Measurements from ENCODE around the gene SMG7.

The SMG7 gene

DNA sequence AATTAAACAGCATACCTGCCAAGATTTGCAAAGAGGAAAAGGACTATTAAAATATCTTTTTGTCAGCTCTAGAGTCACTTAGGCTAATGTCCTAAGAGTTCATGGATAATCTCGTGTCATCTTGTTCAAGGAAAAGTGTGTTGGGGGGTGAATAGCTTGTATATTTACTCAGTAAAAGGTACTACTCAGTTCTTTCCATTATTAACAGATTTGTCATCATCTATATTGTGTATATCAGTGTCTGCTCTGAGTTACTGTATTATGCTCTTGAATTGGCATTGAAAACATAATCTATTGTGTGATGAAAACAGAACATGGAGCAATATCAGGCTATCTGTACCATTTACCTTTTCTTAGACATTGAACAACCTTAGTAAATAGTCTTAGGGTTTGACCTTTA is 41.9 kb downstream of the SMG7 start:
- Histone ChIP-seq H3K27me3 (ENCODE audit: control insufficient read depth, insufficient read depth, low read length) (no peaks in the 10 kb centered on the region), H3K36me3 (ENCODE audit: control insufficient read depth, insufficient read depth, low read length) (peaks cover 36% of the 10 kb centered on the region), H3K4me3 (ENCODE audit: low read depth, low read length) (no peak overlapping the region), H3K9me3 (ENCODE audit: control insufficient read depth, insufficient read depth, low read length) (no peaks in the 10 kb centered on the region), H3K9ac (ENCODE audit: low read depth, low read length) (no peak overlapping the region), H3K27ac (ENCODE audit: low read depth, low read length) (no peak overlapping the region), H3K4me1 (ENCODE audit: control insufficient read depth, insufficient read depth, low read length) (peaks cover 17% of the 10 kb centered on the region)

- Histone ChIP-seq H3K27ac (ENCODE audit: low read depth, low read length) (peak overlapping the region; percentile 34), H3K27me3 (ENCODE audit: control insufficient read depth, insufficient read depth, low read length) (no peaks in the 10 kb centered on the region), H3K4me1 (ENCODE audit: control insufficient read depth, insufficient read depth, low read length) (peaks cover 17% of the 10 kb centered on the region), H3K36me3 (ENCODE audit: control insufficient read depth, insufficient read depth, low read length) (peaks cover 45% of the 10 kb centered on the region), H3K4me3 (ENCODE audit: low read depth, low read length) (no peak overlapping the region; the same call in 1 of the 2 replicates), H3K9ac (ENCODE audit: low read depth, low read length) (no peak overlapping the region), H3K9me3 (ENCODE audit: control insufficient read depth, insufficient read depth, low read length) (no peaks in the 10 kb centered on the region)
Observed at GRCh38 chr1:183515002-183515689, 42.8 kb downstream of the SMG7 start.

DNA sequence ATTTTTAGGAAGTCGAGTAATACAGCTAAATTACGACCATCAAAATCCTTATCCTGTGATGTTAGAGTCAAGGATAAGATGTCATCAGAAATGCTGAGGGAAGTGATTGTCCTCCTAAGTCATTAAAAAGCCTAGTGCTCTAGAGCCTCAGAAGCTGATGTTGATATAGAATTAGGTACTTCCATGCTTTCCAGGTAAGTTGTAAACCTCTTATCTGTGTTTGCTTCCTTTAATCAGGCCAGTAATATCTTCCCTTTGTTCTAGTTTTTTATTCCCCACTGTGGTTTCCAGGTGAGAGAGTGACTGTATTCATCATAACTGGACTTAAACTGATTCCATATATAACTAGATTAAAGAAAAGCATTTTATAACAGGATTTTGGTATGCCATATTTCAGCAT is 44.4 kb downstream of the SMG7 start:
- H3K27ac ChIP-seq (ENCODE audit: low read depth, low read length), result no peak overlapping the region
- H3K4me3 ChIP-seq (ENCODE audit: low read depth, low read length), result no peak overlapping the region
- H3K9me3 ChIP-seq (ENCODE audit: control insufficient read depth, insufficient read depth, low read length), result no peaks in the 10 kb centered on the region
- no peaks in the 10 kb centered on the region for H3K27me3 ChIP-seq (ENCODE audit: control insufficient read depth, insufficient read depth, low read length)
- H3K36me3 ChIP-seq (ENCODE audit: control insufficient read depth, insufficient read depth, low read length), result peaks cover 57% of the 10 kb centered on the region
- H3K9ac ChIP-seq (ENCODE audit: low read depth, low read length), result no peak overlapping the region
- peaks cover 10% of the 10 kb centered on the region for H3K4me1 ChIP-seq (ENCODE audit: control insufficient read depth, insufficient read depth, low read length)

DNA sequence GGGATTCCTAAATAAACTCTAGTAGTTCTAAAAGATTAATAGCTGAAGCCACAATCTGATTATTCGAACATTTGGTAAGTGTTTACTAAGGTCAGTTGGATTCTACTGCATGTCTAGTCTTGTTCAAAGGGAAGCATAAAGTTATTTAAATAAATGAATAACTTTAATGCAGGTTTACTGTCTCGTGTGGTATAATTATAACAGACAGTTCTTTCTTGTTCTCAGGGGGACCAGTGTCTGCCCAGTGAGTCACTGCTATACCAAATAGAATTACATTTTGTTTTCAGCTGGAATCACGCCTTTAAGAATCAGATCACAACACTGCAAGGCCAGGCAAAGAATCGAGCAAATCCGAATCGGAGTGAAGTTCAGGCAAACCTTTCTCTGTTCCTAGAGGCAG is 45.1 kb downstream of the SMG7 start:
- H3K9me3 ChIP-seq (ENCODE audit: control insufficient read depth, insufficient read depth, low read length), result no peaks in the 10 kb centered on the region
- H3K4me3 ChIP-seq (ENCODE audit: low read depth, low read length), result no peak overlapping the region
- H3K9ac ChIP-seq (ENCODE audit: low read depth, low read length), result no peak overlapping the region
- no peaks in the 10 kb centered on the region for H3K27me3 ChIP-seq (ENCODE audit: control insufficient read depth, insufficient read depth, low read length)
- peaks cover 10% of the 10 kb centered on the region for H3K4me1 ChIP-seq (ENCODE audit: control insufficient read depth, insufficient read depth, low read length)
- peaks cover 64% of the 10 kb centered on the region for H3K36me3 ChIP-seq (ENCODE audit: control insufficient read depth, insufficient read depth, low read length)
- H3K27ac ChIP-seq (ENCODE audit: low read depth, low read length), result no peak overlapping the region

DNA sequence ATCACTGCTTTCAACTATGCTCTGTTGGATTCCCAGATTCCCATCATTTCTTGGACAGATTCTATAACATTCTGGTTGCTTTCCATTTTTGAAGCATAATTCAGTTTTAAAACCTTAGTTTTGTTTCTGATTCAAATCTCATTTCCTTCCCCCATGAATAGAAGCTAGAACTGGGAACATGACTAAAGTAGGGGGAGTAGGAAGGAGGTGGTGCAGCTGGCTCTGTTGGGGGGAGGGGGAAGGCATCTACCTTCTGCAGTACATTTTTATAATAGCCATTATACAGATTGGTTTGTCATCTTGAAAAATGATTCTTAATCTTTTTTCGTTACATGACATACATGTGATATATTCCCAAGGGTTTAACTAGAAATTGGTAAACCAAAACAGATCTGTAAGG is 48.1 kb downstream of the SMG7 start:
- Histone ChIP-seq H3K4me1 (ENCODE audit: control insufficient read depth, insufficient read depth, low read length) (no peaks in the 10 kb centered on the region), H3K27me3 (ENCODE audit: control insufficient read depth, insufficient read depth, low read length) (no peaks in the 10 kb centered on the region), H3K9ac (ENCODE audit: low read depth, low read length) (no peak overlapping the region), H3K9me3 (ENCODE audit: control insufficient read depth, insufficient read depth, low read length) (no peaks in the 10 kb centered on the region), H3K36me3 (ENCODE audit: control insufficient read depth, insufficient read depth, low read length) (peaks cover 88% of the 10 kb centered on the region), H3K4me3 (ENCODE audit: low read depth, low read length) (no peak overlapping the region), H3K27ac (ENCODE audit: low read depth, low read length) (no peak overlapping the region)

DNA sequence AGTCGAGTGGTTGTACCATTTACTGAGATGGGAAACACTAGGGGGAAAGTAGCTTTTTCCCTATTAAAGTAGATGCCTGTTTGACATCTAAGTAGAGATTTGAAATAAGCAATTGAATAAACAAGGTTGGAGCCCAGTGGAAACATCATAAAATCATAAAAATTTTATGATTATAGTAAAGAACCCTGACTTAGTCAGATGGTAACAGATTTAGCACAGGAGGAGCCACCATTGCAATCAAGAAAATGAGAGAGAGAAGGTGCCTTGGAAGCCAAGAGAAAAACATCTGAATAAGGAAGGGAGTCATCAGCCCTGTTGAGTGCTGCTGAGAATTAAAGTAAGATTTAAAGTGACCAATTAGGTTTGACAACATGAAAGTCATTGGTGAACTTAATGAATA is 49.8 kb downstream of the SMG7 start:
- H3K36me3 ChIP-seq (ENCODE audit: control insufficient read depth, insufficient read depth, low read length), result peaks cover 81% of the 10 kb centered on the region
- H3K27ac ChIP-seq (ENCODE audit: low read depth, low read length), result no peak overlapping the region
- H3K4me1 ChIP-seq (ENCODE audit: control insufficient read depth, insufficient read depth, low read length), result no peaks in the 10 kb centered on the region

GRCh38 chr1:183528577-183528976 is 56.3 kb downstream of the SMG7 start:
- H3K27ac ChIP-seq (ENCODE audit: low read depth, low read length), result no peak overlapping the region
- no peak overlapping the region for H3K9ac ChIP-seq (ENCODE audit: low read depth, low read length)
- H3K4me1 ChIP-seq (ENCODE audit: control insufficient read depth, insufficient read depth, low read length), result no peaks in the 10 kb centered on the region
- H3K36me3 ChIP-seq (ENCODE audit: control insufficient read depth, insufficient read depth, low read length), result peaks cover 85% of the 10 kb centered on the region
- no peak overlapping the region for H3K4me3 ChIP-seq (ENCODE audit: low read depth, low read length)
- H3K9me3 ChIP-seq (ENCODE audit: control insufficient read depth, insufficient read depth, low read length), result no peaks in the 10 kb centered on the region
- no peaks in the 10 kb centered on the region for H3K27me3 ChIP-seq (ENCODE audit: control insufficient read depth, insufficient read depth, low read length)

More for the DNA sequence above, 49.8 kb downstream of the SMG7 start:
- Histone ChIP-seq H3K9me3 (ENCODE audit: control insufficient read depth, insufficient read depth, low read length) (no peaks in the 10 kb centered on the region), H3K9ac (ENCODE audit: low read depth, low read length) (no peak overlapping the region), H3K27me3 (ENCODE audit: control insufficient read depth, insufficient read depth, low read length) (no peaks in the 10 kb centered on the region), H3K4me3 (ENCODE audit: low read depth, low read length) (no peak overlapping the region)

GRCh38 chr1:183533617-183534174 is 61.4 kb downstream of the SMG7 start:
- Histone ChIP-seq H3K4me1 (ENCODE audit: control insufficient read depth, insufficient read depth, low read length) (no peaks in the 10 kb centered on the region), H3K27me3 (ENCODE audit: control insufficient read depth, insufficient read depth, low read length) (no peaks in the 10 kb centered on the region), H3K4me3 (ENCODE audit: low read depth, low read length) (no peak overlapping the region), H3K9ac (ENCODE audit: low read depth, low read length) (no peak overlapping the region), H3K9me3 (ENCODE audit: control insufficient read depth, insufficient read depth, low read length) (no peaks in the 10 kb centered on the region), H3K36me3 (ENCODE audit: control insufficient read depth, insufficient read depth, low read length) (peaks cover 100% of the 10 kb centered on the region), H3K27ac (ENCODE audit: low read depth, low read length) (no peak overlapping the region)

GRCh38 chr1:183537405-183537804 is 65.1 kb downstream of the SMG7 start:
- Histone ChIP-seq H3K4me3 (ENCODE audit: low read depth, low read length) (no peak overlapping the region), H3K9me3 (ENCODE audit: control insufficient read depth, insufficient read depth, low read length) (no peaks in the 10 kb centered on the region), H3K9ac (ENCODE audit: low read depth, low read length) (no peak overlapping the region), H3K27me3 (ENCODE audit: control insufficient read depth, insufficient read depth, low read length) (no peaks in the 10 kb centered on the region), H3K36me3 (ENCODE audit: control insufficient read depth, insufficient read depth, low read length) (peaks cover 99% of the 10 kb centered on the region), H3K27ac (ENCODE audit: low read depth, low read length) (no peak overlapping the region), H3K4me1 (ENCODE audit: control insufficient read depth, insufficient read depth, low read length) (no peaks in the 10 kb centered on the region)

- H3K4me1 ChIP-seq (ENCODE audit: control insufficient read depth, insufficient read depth, low read length), result peaks cover 41% of the 10 kb centered on the region
- H3K27ac ChIP-seq (ENCODE audit: low read depth, low read length), result no peak overlapping the region
- H3K9me3 ChIP-seq (ENCODE audit: control insufficient read depth, insufficient read depth, low read length), result no peaks in the 10 kb centered on the region
- peaks cover 97% of the 10 kb centered on the region for H3K36me3 ChIP-seq (ENCODE audit: control insufficient read depth, insufficient read depth, low read length)
- no peaks in the 10 kb centered on the region for H3K27me3 ChIP-seq (ENCODE audit: control insufficient read depth, insufficient read depth, low read length)
- H3K4me3 ChIP-seq (ENCODE audit: low read depth, low read length), result no peak overlapping the region
- no peak overlapping the region for H3K9ac ChIP-seq (ENCODE audit: low read depth, low read length)
Observed at GRCh38 chr1:183543619-183544204, 71.4 kb downstream of the SMG7 start.

- Histone ChIP-seq H3K4me1 (ENCODE audit: control insufficient read depth, insufficient read depth, low read length) (peaks cover 41% of the 10 kb centered on the region), H3K27me3 (ENCODE audit: control insufficient read depth, insufficient read depth, low read length) (no peaks in the 10 kb centered on the region), H3K27ac (ENCODE audit: low read depth, low read length) (peak overlapping the region; percentile 88), H3K9me3 (ENCODE audit: control insufficient read depth, insufficient read depth, low read length) (no peaks in the 10 kb centered on the region), H3K9ac (ENCODE audit: low read depth, low read length) (no peak overlapping the region), H3K36me3 (ENCODE audit: control insufficient read depth, insufficient read depth, low read length) (peaks cover 98% of the 10 kb centered on the region), H3K4me3 (ENCODE audit: low read depth, low read length) (no peak overlapping the region)
Observed at GRCh38 chr1:183544598-183545297, 72.4 kb downstream of the SMG7 start.
